Neural cell (in vitro differentiated cells): ENCODE results near the gene RSPH1. TPM values are rescaled to one million over a fixed set of nuclear protein-coding genes. Genes with fewer than 3 reads are reported as not detected.
A peak's percentile ranks its signal among the peaks of the same experiment; 100 is the strongest.

ENCODE experiments used
- H2AFZ ChIP-seq: fragments of 200-600, 300-800 bp; sonication (generic), shearing (Covaris generic); 2 replicates; pipeline ENCODE4 v1.6.0; 2014; ENCODE audit warnings: low read depth, mild to moderate bottlenecking, antibody characterized with exemption, low read length, moderate library complexity
- H3F3A ChIP-seq: fragments of 200-600 bp; shearing (Covaris generic); 2 replicates; pipeline ENCODE4 v1.6.1; 2016; ENCODE audit warnings: mild to moderate bottlenecking, moderate library complexity, mixed read lengths, antibody characterized with exemption, low read length; ENCODE audit not compliant: insufficient read depth, poor library complexity, severe bottlenecking
- H3K27ac ChIP-seq: fragments of 200-600, 300-800 bp; sonication (generic), shearing (Covaris generic); 2 replicates; pipeline ENCODE4 v1.5.1; 2014; ENCODE audit warnings: mild to moderate bottlenecking, low read length, moderate library complexity
- H3K27me3 ChIP-seq: fragments of 300-800, 200-600 bp; sonication (generic), shearing (Covaris generic); 2 replicates; pipeline ENCODE4 v1.6.0; 2014; ENCODE audit warnings: mild to moderate bottlenecking, low read depth, low read length, moderate library complexity; ENCODE audit not compliant: insufficient read depth
- H3K36me3 ChIP-seq: fragments of 300-800, 200-600 bp; sonication (generic), shearing (Covaris generic); 2 replicates; pipeline ENCODE4 v1.5.1; 2014; ENCODE audit warnings: mild to moderate bottlenecking, antibody characterized with exemption, low read length, moderate library complexity; ENCODE audit not compliant: insufficient read depth
- H3K4me2 ChIP-seq: fragments of 300-800, 200-600 bp; sonication (generic), shearing (Covaris generic); 2 replicates; pipeline ENCODE4 v1.6.0; 2014; ENCODE audit warnings: mild to moderate bottlenecking, low read length
- H3K4me3 ChIP-seq: fragments of 300-800, 200-600 bp; sonication (generic), shearing (Covaris generic); 2 replicates; pipeline ENCODE4 v1.5.1; 2014; ENCODE audit warnings: mild to moderate bottlenecking, low read length, moderate library complexity
- H3K79me2 ChIP-seq: fragments of 200-600 bp; shearing (Covaris generic); replicated peaks from 2 replicates; pipeline ENCODE4 v1.6.0; 2014; ENCODE audit warnings: mild to moderate bottlenecking, low read length, moderate library complexity; ENCODE audit not compliant: insufficient read depth
- H3K9ac ChIP-seq: fragments of 300-800, 200-600 bp; sonication (generic), shearing (Covaris generic); 2 replicates; pipeline ENCODE4 v1.6.1; 2016; ENCODE audit warnings: mild to moderate bottlenecking, low read length, mixed read lengths
- H3K9me2 ChIP-seq: fragments of 200-600 bp; shearing (Covaris generic); 2 replicates; pipeline ENCODE4 v1.6.1; 2016; ENCODE audit warnings: mild to moderate bottlenecking, low read length, mixed read lengths; ENCODE audit not compliant: insufficient read depth
- H3K9me3 ChIP-seq: fragments of 200-600, 300-800 bp; sonication (generic), shearing (Covaris generic); 2 replicates; pipeline ENCODE4 v1.6.1; 2016; ENCODE audit warnings: mild to moderate bottlenecking, mixed run types, low read length, moderate library complexity, mixed read lengths
- H4K20me1 ChIP-seq: fragments of 200-600 bp; shearing (Covaris generic); 2 replicates; pipeline ENCODE4 v1.6.1; 2016; ENCODE audit warnings: mild to moderate bottlenecking, mixed run types; ENCODE audit not compliant: insufficient read depth
- CTCF ChIP-seq: fragments of 450-650 bp; IDR thresholded peaks from 2 replicates; pipeline ENCODE4 v1.5.1; 2014; ENCODE audit warnings: antibody characterized with exemption, mild to moderate bottlenecking, moderate library complexity; ENCODE audit not compliant: poor library complexity, severe bottlenecking
- EP300 ChIP-seq: fragments of 450-650 bp; conservative IDR thresholded peaks from 2 replicates; pipeline ENCODE4 v1.6.1; 2014; ENCODE audit warnings: antibody characterized with exemption, mild to moderate bottlenecking, moderate library complexity; ENCODE audit not compliant: poor library complexity, severe bottlenecking
- EZH2 ChIP-seq: fragments of 200-600, 300-800 bp; shearing (Covaris generic), sonication (generic); IDR thresholded peaks from 2 replicates; pipeline ENCODE4 v1.6.1; 2014; ENCODE audit warnings: antibody characterized with exemption, low read length, borderline replicate concordance, mild to moderate bottlenecking; ENCODE audit not compliant: insufficient read depth, poor library complexity, severe bottlenecking
- MXI1 ChIP-seq: fragments of 450-650 bp; conservative IDR thresholded peaks from 2 replicates; pipeline ENCODE4 v1.6.1; 2014; ENCODE audit warnings: antibody characterized with exemption, mild to moderate bottlenecking; ENCODE audit not compliant: poor library complexity, severe bottlenecking
- POLR2AphosphoS5 ChIP-seq: IDR thresholded peaks from 2 replicates; pipeline ENCODE4 v1.6.1; 2012
- RAD21 ChIP-seq: fragments of 450-650 bp; conservative IDR thresholded peaks from 2 replicates; pipeline ENCODE4 v1.6.1; 2014; ENCODE audit warnings: antibody characterized with exemption, mild to moderate bottlenecking, moderate library complexity
- REST ChIP-seq: IDR thresholded peaks from 2 replicates; pipeline ENCODE4 v1.6.1; 2012; ENCODE audit warnings: borderline replicate concordance
- SMC3 ChIP-seq: fragments of 450-650 bp; conservative IDR thresholded peaks from 2 replicates; pipeline ENCODE4 v1.6.1; 2014; ENCODE audit warnings: antibody characterized with exemption, mild to moderate bottlenecking, moderate library complexity; ENCODE audit not compliant: poor library complexity
- TAF1 ChIP-seq: IDR thresholded peaks from 2 replicates; pipeline ENCODE4 v1.6.1; 2012; ENCODE audit warnings: low read depth
- polyA plus RNA-seq: library from polyadenylated mRNA; depleted of rRNA; stranded (reverse); fragments of >200 nt; gene quantifications from 2 replicates; pipeline ENCODE4 v1.2.3, GENCODE V29; 2014

The RSPH1 gene
- polyA plus RNA-seq, 1 donor from 2014 or later = 1.3 TPM

- Histone ChIP-seq H3F3A (no peaks in the 10 kb centered on the region), H2AFZ (no peak overlapping the region), H3K4me3 (peak overlapping the region; percentile 84), H3K9me2 (no peaks in the 10 kb centered on the region), H3K27me3 (no peaks in the 10 kb centered on the region), H3K27ac (no peak overlapping the region), H3K9me3 (no peaks in the 10 kb centered on the region), H3K79me2 (no peaks in the 10 kb centered on the region), H3K36me3 (no peaks in the 10 kb centered on the region), H3K4me2 (no peak overlapping the region), H3K9ac (no peak overlapping the region), H4K20me1 (no peaks in the 10 kb centered on the region)
- no peak for TF ChIP-seq RAD21
- TF ChIP-seq POLR2AphosphoS5 = no peak
- no peak for TF ChIP-seq SMC3
- no peak for TF ChIP-seq EP300
- no peak for TF ChIP-seq MXI1
- no peak for TF ChIP-seq EZH2
- no peak for TF ChIP-seq CTCF
- no peak for TF ChIP-seq TAF1
- TF ChIP-seq REST = no peak
Measured at GRCh38 chr21:42495027-42495426, 997 bp downstream of the RSPH1 start.

- TF ChIP-seq EP300 (no peak), MXI1 (no peak), REST (no peak), CTCF (no peak), SMC3 (no peak), EZH2 (no peak), TAF1 (no peak), POLR2AphosphoS5 (no peak), RAD21 (no peak)
- Histone ChIP-seq H3K9me2 (no peaks in the 10 kb centered on the region), H3K4me3 (no peak overlapping the region), H3K27me3 (no peaks in the 10 kb centered on the region), H3K9ac (no peak overlapping the region), H4K20me1 (no peaks in the 10 kb centered on the region), H2AFZ (no peak overlapping the region), H3K79me2 (no peaks in the 10 kb centered on the region), H3K9me3 (no peaks in the 10 kb centered on the region), H3K36me3 (no peaks in the 10 kb centered on the region), H3F3A (no peaks in the 10 kb centered on the region), H3K27ac (no peak overlapping the region), H3K4me2 (no peak overlapping the region)
Measured at GRCh38 chr21:42493109-42494060, 2.6 kb downstream of the RSPH1 start.
